ENCODE data around the gene PHLDA2.

- TF ChIP-seq CTCF (conservative IDR thresholded peaks at IDR 0.05; ENCODE audit: low read depth, low read length) (no peak), EZH2 (IDR thresholded peaks at IDR 0.05; ENCODE audit: borderline replicate concordance, low read depth, low read length, poor library complexity, severe bottlenecking) (no peak)
Observed at GRCh38 chr11:2883640-2883978, 45.6 kb downstream of the PHLDA2 start.

Data from A673 (cell line).